NCI-H2107 treated with DMSO at 0.1 percent for 48 hours (cell line): ENCODE data around the gene GPLD1.
"Not testable (repeated sequence)": the region's sequence is repeated elsewhere in the genome, so short reads cannot be mapped to it uniquely, and the experiment has no call there.

Experiments used
- DNase-seq: peaks from one replicate; lab custom pipeline; 2025; ENCODE audit not compliant: unreplicated experiment; lab: John Stamatoyannopoulos, UW

The GPLD1 gene

GRCh38 chr6:24489470-24489869 is at the start of gene GPLD1:
Gene GPLD1 (minus strand): TSS chr6:24489578. CDS start chr6:24489511, 67 bp downstream.
- DNase-seq = no peak

DNA sequence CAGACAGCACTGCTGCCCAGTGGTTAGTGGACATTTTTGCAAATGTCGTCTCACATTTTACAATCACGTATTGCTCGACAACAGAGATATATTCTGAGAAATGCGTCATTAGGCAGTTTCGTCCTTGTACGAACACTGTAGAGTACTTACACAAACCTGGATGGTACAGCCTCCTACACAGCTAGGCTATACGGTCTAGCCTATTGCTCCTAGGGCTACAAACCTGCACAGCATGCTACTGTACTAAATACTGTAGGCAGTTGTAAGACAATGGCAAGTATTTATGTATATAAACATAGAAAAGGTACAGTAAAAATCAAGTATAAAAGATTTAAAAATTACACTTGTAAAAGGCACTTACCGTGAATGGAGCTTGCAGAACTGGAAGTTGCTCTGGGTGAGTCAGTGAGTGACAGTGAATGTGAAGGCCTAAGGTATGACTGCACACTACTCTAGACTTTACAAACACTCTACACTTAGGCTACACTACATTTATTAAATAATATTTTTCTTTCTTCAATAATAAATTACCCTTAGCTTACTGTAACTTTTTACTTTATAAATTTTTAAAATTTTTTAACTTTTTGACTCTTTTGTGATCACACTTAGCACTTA is 48.5 kb upstream of the GPLD1 start:
- no peak for DNase-seq

DNA sequence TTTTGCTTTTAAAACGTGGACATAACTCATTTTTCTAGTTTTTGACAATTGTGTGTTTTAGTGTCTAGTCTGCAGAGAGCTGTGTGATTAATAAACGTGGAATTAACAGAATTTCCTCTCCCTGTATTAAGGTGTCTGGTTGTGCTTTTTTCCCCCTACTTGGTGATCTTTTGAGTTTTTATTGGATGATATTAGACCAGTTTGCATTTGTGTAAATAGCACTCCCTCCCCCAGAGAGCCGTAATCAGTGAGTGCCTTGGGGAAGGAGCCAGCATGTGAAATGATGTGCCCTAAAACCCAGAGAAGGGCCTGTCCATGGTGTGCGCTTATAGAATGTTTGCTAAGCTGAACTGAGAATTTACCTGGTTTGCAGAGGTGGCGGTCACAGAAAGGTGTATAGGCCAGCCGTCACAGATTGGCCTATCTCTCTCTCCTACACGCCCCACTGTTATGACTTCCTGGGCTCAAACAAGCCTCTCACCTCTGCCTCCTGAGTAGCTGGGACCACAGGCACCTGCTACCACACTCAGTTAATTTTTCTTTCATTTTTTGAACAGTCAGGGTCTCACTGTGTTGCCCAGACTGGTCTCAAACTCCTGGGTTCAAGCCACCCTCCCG is 47.8 kb upstream of the GPLD1 start:
- no peak for DNase-seq

DNA sequence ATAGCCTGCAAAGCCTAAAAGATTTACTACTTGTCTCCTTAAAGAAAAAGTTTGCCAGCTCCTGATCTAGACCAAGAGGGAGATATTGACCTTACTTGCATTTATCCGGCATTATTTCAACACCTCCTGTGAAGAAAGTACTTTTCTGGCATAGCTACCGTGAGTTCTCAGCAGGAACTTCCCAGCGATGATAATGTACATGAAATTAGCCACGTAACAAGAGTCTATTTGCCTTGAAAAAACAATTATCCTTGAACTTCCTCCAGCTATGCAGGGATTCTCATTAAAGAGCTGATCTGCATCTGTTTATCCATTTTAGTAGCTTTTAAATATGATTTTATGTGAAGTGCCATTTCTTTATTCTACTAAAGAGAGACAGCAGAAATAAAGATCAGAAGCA is 47.1 kb upstream of the GPLD1 start:
- DNase-seq = no peak

DNA sequence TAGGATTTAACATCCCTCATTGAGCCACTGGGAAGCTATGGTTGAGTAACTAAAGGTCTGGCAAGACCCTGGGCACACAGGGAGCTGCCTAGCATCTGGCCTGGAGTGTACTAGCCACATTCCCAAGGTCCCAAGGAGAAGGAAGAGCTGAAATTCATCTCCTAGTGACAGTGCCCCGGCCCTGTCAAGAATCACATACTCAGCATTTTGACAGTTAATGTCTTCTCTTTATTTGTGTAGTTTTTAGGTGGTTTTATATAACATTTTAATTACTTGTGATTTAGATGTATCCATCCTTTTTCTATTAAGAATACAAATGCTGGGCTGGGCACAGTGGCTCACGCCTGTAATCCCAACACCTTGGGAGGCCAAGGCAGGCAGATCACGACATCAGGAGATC is 45.8 kb upstream of the GPLD1 start:
- DNase-seq = no peak

DNA sequence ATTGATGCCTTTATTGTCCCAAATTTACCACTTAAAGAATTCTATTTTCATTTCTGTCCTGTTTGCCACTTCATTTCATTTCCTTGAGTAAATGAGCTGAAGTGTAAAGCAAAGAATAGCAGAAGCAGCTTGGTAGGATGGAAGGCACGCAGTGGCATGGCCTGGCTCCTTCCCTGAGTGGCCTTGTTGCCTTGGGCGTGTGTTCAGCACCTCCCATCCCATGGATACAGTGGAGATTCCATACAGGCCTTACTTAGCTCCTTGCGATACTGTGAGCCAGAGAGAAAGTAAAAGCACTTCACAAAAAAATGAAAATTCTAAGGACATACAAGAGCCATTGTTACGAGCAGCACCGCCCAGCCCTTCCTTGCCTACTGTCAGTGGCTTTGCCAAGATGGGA is 45.0 kb upstream of the GPLD1 start:
- DNase-seq = no peak

DNA sequence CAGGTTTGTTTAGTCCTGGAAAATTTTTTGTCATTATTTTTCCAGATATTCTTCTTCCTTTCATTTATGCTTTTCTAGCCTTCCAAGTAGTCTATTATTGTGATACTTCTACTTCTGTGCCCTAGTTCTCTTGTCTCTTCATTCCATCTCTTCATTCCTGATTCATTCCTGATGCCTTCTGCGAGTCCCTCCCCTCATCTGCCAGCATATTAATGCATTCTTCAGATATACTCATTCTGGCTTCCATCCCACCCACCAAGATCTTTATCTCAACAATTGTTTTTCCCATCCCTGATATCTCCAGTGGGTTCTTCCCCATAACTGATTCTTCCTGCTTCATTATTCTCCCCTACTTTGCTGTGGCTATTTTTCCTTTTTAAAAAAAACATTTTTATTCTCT is 40.6 kb upstream of the GPLD1 start:
- no peak for DNase-seq

DNA sequence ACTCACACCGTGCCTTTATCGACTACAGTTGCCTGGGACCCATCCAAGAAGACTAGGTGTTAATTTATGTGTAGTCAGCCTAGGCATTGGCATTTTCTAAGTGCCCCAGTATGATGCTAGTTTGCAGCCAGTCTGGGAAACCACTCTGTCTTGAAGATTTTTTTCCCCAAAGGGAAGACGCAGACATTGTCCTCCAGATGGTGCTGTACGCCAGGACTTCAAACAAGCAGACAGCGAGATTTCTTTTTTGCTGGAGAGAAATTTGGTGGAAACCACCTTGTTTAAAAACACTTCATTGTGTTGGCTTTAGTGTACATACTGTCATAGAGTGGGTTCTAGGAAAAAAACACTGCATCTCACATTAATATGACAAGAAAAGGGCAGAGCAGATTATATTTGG is 35.4 kb upstream of the GPLD1 start:
- DNase-seq = peak; percentile 35

GRCh38 chr6:24524329-24524728 is 35.0 kb upstream of the GPLD1 start:
- no peak for DNase-seq

DNA sequence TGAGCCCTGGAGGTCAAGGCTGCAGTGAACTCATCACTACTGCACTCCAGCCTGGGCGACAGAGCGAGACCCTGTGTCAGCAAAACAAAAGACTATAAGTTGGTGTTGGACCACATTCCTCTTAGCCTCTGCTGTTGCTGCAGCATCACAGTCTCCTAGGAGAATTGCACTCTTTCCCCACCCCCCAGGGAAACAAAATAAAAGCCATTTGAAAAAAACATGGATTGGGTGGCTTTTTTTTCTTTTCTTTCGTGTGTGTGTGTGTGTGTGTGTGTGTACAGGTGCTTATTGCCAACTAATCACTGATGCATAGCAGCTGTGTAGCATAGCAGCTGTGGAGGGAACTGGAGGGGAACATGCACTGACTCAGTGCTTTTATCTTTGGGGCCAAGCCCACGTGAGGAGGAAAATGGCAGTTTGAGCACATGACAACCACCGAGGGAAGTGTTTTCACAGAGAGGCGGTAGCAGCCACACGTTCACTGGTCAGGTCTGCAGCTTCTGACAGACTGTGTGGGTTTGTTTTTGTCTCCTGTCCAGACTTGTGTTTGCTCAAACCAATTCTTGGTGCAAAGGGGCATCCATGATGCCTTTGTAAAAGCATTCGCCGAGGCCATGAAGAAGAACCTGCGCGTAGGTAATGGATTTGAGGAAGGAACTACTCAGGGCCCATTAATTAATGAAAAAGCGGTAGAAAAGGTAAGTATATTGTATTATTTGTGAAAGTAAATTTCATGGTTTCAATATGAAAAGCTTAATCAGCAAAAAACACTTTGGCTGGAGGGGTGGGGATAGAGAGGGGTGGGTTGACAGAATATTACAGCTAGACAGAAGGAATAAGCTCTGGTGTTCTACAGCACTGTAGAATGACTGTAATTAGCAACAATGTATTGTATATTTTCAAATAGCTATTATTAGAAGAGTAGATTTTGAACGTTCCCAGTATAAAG is 33.1 kb upstream of the GPLD1 start:
- DNase-seq = peak; percentile 55

- DNase-seq = no peak
Measured at GRCh38 chr6:24520929-24521546, 31.7 kb upstream of the GPLD1 start.

DNA sequence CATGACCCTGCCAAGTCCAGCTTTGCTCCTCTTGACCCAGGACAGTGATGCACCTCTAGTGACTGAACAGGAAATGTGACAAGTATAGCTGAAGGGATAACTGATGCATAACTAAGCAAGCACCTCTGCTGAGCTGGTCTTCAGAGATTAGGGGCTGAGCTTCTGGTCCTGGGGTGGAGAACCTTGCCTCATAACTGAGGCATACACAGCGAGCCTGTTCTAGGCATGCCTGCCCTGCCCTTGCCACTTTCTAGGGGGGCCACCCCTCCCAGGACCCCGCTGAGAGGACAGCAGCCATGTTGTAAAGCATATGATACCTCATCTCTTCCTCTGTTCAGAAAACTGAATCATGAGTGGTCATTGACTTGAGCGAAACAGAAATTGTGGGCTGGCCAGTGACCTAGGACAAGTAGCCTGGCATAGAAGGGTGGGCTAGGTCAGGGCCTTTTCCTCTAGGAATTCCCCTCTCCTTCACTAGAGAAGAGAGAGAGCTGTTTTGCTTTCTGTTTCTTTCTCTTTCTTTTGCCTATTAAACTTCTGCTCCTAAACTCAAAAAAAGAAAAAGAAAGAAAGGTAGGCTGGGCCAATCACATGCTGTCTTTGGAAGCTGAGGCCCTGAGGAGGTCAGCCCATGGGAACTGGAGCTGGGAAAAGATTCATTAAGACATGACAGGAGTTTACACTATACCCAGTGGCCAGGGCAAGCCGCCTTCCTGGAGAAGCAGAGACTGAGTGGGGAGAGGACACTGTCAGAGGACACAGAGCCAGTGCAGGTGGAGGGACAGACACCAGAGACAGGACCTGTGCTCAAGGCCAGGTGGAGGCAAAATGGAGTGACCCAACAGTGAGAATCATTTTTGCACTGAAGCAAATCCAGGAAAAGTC is 28.5 kb upstream of the GPLD1 start:
- DNase-seq = no peak

DNA sequence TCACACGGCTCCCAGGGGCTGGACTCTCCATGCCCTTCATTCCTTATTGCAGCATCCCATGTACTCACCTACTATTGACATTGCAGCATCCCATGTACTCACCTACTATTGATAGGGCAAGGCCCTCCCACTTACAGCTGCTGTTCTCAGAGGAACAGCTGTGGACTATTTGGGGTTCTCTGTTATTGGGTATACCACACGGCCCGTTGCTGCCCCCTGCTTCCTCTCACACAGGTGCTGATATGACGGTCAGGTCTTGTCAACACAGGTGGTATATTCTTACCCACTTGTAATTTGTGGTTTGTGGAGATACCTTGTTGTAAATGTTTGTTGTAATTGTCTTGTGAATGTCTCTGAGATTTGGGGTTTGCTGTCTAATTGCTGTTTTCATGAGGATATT is 24.2 kb upstream of the GPLD1 start:
- DNase-seq = no peak

- not testable (repeated sequence) for DNase-seq
Measured at GRCh38 chr6:24511976-24512375, 22.6 kb upstream of the GPLD1 start.

DNA sequence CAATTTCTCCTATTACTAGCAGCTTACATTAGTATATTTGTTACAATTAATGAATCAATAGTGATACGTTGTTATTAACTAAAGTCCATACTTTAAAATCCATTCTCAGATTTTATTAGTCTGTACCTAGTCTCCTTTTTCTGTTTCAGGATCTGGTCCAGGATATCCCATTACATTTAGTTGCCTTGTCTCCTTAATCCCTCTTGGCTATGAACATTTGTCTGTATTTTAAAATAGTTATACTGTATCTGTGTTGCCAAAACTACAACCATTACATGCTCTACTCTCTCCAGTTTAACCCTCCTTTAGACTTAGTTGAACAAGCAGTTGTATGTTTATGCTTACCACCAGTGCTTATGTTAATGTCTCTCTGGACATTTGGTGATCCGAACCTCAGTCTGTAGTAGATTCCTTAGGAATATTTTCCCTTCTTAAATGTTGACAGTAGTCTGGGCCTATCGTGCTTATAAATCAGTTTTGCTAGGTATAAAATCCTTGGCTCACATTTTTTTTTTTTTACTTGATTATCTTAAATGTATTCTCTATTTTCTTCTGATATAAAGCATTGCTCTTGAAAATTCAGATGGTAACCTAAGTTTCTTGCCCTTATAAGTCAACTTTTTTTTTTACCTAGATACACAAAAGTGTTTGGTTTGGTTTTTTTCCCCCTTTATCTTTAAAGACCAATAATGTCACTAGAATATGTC is 17.6 kb upstream of the GPLD1 start:
- DNase-seq = no peak

GRCh38 chr6:24504649-24505586 is 15.5 kb upstream of the GPLD1 start:
- DNase-seq = no peak

GRCh38 chr6:24504287-24504648 is 14.9 kb upstream of the GPLD1 start:
- DNase-seq = no peak

DNA sequence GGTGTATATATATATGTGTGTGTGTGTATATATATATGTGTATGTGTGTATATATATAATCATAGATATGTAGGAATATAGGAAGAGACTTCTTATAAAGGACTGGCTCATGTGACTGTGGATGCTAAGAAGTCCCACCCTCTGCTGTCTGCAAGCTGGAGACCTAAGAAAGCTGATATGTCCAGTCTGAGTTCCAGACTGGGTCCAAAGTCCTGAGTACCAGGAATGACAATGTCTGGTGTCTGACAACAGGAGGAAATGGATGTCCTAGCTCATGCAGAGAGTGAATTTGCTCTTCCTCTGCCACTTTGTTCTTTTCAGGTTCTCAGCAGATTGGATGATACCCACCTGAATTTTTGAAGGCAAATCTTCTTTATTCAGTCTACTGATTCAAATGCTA is 12.5 kb upstream of the GPLD1 start:
- DNase-seq = no peak

- DNase-seq = no peak
Measured at GRCh38 chr6:24501374-24501773, 12.0 kb upstream of the GPLD1 start.
